HEK293 (cell line): Measurements from ENCODE around the gene SFXN2.
A peak's percentile ranks its signal among the peaks of the same experiment; 100 is the strongest.

Experiments used
- HOXA7 ChIP-seq: sonication (generic); formaldehyde crosslinking; IDR thresholded peaks from 2 replicates; pipeline ENCODE4 v1.8.1; 2022; ENCODE audit warnings: missing genetic modification reagents, borderline replicate concordance
- IKZF3 ChIP-seq: fragments of 450-650 bp; IDR thresholded peaks from 2 replicates; pipeline ENCODE4 v1.5.0; 2018; ENCODE audit warnings: missing biosample characterization, mild to moderate bottlenecking, missing genetic modification characterization, moderate library complexity
- KLF16 ChIP-seq: fragments of 450-650 bp; formaldehyde crosslinking; IDR thresholded peaks from 2 replicates; pipeline ENCODE4 v1.5.1; 2017; ENCODE audit warnings: missing biosample characterization, missing genetic modification characterization
- MYNN ChIP-seq: fragments of 450-650 bp; formaldehyde crosslinking; IDR thresholded peaks from 2 replicates; pipeline ENCODE4 v1.5.1; 2016; ENCODE audit warnings: missing biosample characterization, missing genetic modification characterization, borderline replicate concordance
- OSR2 ChIP-seq: fragments of 450-650 bp; formaldehyde crosslinking; IDR thresholded peaks from 2 replicates; pipeline ENCODE4 v1.5.1; 2016; ENCODE audit warnings: missing biosample characterization, missing genetic modification characterization
- RBAK ChIP-seq: fragments of 450-650 bp; formaldehyde crosslinking; IDR thresholded peaks from 2 replicates; pipeline ENCODE4 v1.5.1; 2016; ENCODE audit warnings: missing biosample characterization, missing genetic modification characterization
- TCF7L2 ChIP-seq: IDR thresholded peaks from 2 replicates; pipeline ENCODE4 v1.6.1; 2011; ENCODE audit warnings: low read depth, mild to moderate bottlenecking, inconsistent platforms, low read length, moderate library complexity, borderline replicate concordance
- ZBTB20 ChIP-seq: fragments of 450-650 bp; formaldehyde crosslinking; IDR thresholded peaks from 2 replicates; pipeline ENCODE4 v1.5.1; 2016; ENCODE audit warnings: missing biosample characterization, missing genetic modification characterization
- ZBTB48 ChIP-seq: fragments of 450-650 bp; formaldehyde crosslinking; IDR thresholded peaks from 2 replicates; pipeline ENCODE4 v1.5.1; 2016; ENCODE audit warnings: missing biosample characterization, missing genetic modification characterization
- ZNF10 ChIP-seq: fragments of 450-650 bp; formaldehyde crosslinking; IDR thresholded peaks from 2 replicates; pipeline ENCODE4 v1.5.1; 2017; ENCODE audit warnings: missing biosample characterization, missing genetic modification characterization
- ZNF114 ChIP-seq: fragments of 450-650 bp; formaldehyde crosslinking; IDR thresholded peaks from 2 replicates; pipeline ENCODE4 v1.5.0; 2017; ENCODE audit warnings: missing biosample characterization, missing genetic modification characterization
- ZNF121 ChIP-seq: fragments of 450-650 bp; formaldehyde crosslinking; IDR thresholded peaks from 2 replicates; pipeline ENCODE4 v1.5.1; 2016; ENCODE audit warnings: missing biosample characterization, missing genetic modification characterization
- ZNF132 ChIP-seq: fragments of 450-650 bp; formaldehyde crosslinking; IDR thresholded peaks from 2 replicates; pipeline ENCODE4 v1.5.1; 2017; ENCODE audit warnings: missing biosample characterization, missing genetic modification characterization, borderline replicate concordance
- ZNF266 ChIP-seq: fragments of 450-650 bp; formaldehyde crosslinking; IDR thresholded peaks from 2 replicates; pipeline ENCODE4 v1.5.1; 2016; ENCODE audit warnings: missing biosample characterization, missing genetic modification characterization, low read depth
- ZNF302 ChIP-seq: fragments of 450-650 bp; formaldehyde crosslinking; IDR thresholded peaks from 2 replicates; pipeline ENCODE4 v1.5.1; 2016; ENCODE audit warnings: missing biosample characterization, missing genetic modification characterization, low read depth
- ZNF426 ChIP-seq: fragments of 450-650 bp; formaldehyde crosslinking; IDR thresholded peaks from 2 replicates; pipeline ENCODE4 v1.5.1; 2017; ENCODE audit warnings: missing biosample characterization, missing genetic modification characterization, mild to moderate bottlenecking, inconsistent platforms, moderate library complexity
- ZNF514 ChIP-seq: fragments of 450-650 bp; formaldehyde crosslinking; IDR thresholded peaks from 2 replicates; pipeline ENCODE4 v1.5.1; 2016; ENCODE audit warnings: missing biosample characterization, missing genetic modification characterization
- ZNF623 ChIP-seq: fragments of 450-650 bp; formaldehyde crosslinking; IDR thresholded peaks from 2 replicates; pipeline ENCODE4 v1.5.1; 2016; ENCODE audit warnings: missing biosample characterization, missing genetic modification characterization
- ZNF629 ChIP-seq: fragments of 450-650 bp; formaldehyde crosslinking; IDR thresholded peaks from 2 replicates; pipeline ENCODE4 v1.5.1; 2017; ENCODE audit warnings: missing biosample characterization, missing genetic modification characterization
- ZNF76 ChIP-seq: fragments of 450-650 bp; formaldehyde crosslinking; IDR thresholded peaks from 2 replicates; pipeline ENCODE4; 2016; ENCODE audit warnings: low read depth, missing biosample characterization, missing genetic modification characterization, borderline replicate concordance
- ZNF830 ChIP-seq: fragments of 450-650 bp; IDR thresholded peaks from 2 replicates; pipeline ENCODE4 v1.5.0; 2018; ENCODE audit warnings: missing biosample characterization, missing genetic modification characterization, low read depth, mild to moderate bottlenecking, moderate library complexity
- ZNF837 ChIP-seq: fragments of 450-650 bp; formaldehyde crosslinking; IDR thresholded peaks from 2 replicates; pipeline ENCODE4 v1.5.1; 2016; ENCODE audit warnings: missing biosample characterization, missing genetic modification characterization
- TF ChIP-seq, protein P1 (sequence below): fragments of 450-650 bp; formaldehyde crosslinking; conservative IDR thresholded peaks from 2 replicates; pipeline ENCODE4 v1.5.1; 2016; ENCODE audit warnings: low read depth, missing biosample characterization, missing genetic modification characterization
- TF ChIP-seq, protein P2 (sequence below): fragments of 450-650 bp; formaldehyde crosslinking; IDR thresholded peaks from 2 replicates; pipeline ENCODE4 v1.5.1; 2016; ENCODE audit warnings: missing biosample characterization, missing genetic modification characterization
- TF ChIP-seq, protein P3 (sequence below): fragments of 450-650 bp; formaldehyde crosslinking; IDR thresholded peaks from 2 replicates; pipeline ENCODE4 v1.5.1; 2017; ENCODE audit warnings: missing biosample characterization, missing genetic modification characterization
- TF ChIP-seq, protein P4 (sequence below): fragments of 450-650 bp; formaldehyde crosslinking; optimal IDR thresholded peaks from 2 replicates; pipeline ENCODE3; 2016; ENCODE audit warnings: missing biosample characterization, mild to moderate bottlenecking, missing genetic modification characterization
- TF ChIP-seq, protein P5 (sequence below): fragments of 450-650 bp; formaldehyde crosslinking; IDR thresholded peaks from 2 replicates; pipeline ENCODE4 v1.5.1; 2017; ENCODE audit warnings: missing biosample characterization, missing genetic modification characterization
- TF ChIP-seq, protein P6 (sequence below): fragments of 450-650 bp; formaldehyde crosslinking; IDR thresholded peaks from 2 replicates; pipeline ENCODE4 v1.5.1; 2016; ENCODE audit warnings: missing biosample characterization, missing genetic modification characterization

The SFXN2 gene

DNA sequence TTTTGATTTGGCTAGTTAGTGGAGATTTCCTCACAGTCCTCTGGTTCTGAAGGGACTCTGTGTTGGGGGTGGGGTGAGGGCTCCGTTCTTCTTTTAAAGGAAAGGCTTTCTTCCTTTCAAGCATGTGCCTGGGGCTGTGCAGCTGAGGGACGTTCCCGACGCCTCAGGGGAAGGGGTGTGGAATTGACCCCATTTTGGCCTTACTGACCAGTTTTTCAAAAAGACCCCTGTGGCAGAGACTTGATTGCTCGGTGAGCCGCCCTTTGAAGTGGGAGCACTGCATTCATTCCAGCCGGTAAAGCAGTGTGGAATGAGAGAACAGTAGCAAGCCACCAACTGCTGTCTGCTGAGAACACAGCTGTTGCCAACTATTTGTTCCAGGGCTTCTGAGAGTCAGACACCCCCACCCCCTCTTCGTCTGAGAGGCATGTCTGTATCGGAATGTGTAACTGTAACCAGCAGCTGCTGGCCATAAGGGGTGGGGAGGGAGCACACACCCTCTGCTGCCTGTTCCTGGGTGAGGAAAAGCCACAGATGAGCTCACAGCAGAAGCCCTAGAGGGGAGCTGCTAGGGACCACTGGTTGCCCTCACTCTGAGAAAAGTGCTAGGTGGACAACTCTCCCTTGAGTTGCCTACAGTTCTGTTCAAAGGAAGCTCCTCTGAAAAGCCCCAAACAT, 62.5 kb downstream of the SFXN2 start (continued):
- TF ChIP-seq ZNF302 (tag by site-specific recombination) (no peak), ZNF837 (tag by site-specific recombination) (no peak), ZNF629 (tag by site-specific recombination) (no peak), ZNF514 (tag by site-specific recombination) (no peak), MYNN (no peak), ZNF114 (tag by site-specific recombination) (no peak), ZNF426 (tag by site-specific recombination) (no peak), KLF16 (no peak), ZNF10 (0 out of 2 replicates have a peak, but pooled peaks have one; percentile 24), OSR2 (tag by site-specific recombination) (peak; percentile 93), ZBTB48 (tag by site-specific recombination) (peak; percentile 67; the same call in 1 of the 2 replicates), ZNF830 (tag by site-specific recombination) (no peak), IKZF3 (tag by site-specific recombination) (no peak), ZNF623 (tag by site-specific recombination) (no peak), ZNF132 (tag by site-specific recombination) (no peak), HOXA7 (CRISPR knock-in tag) (no peak), ZBTB20 (tag by site-specific recombination) (peak; percentile 62; the same call in 1 of the 2 replicates), ZNF266 (tag by site-specific recombination) (no peak), RBAK (tag by site-specific recombination) (no peak), ZNF121 (tag by site-specific recombination) (no peak), ZNF76 (tag by site-specific recombination) (no peak), TCF7L2 (0 out of 2 replicates have a peak, but pooled peaks have one; percentile 36)
- TF ChIP-seq, protein P1, sequence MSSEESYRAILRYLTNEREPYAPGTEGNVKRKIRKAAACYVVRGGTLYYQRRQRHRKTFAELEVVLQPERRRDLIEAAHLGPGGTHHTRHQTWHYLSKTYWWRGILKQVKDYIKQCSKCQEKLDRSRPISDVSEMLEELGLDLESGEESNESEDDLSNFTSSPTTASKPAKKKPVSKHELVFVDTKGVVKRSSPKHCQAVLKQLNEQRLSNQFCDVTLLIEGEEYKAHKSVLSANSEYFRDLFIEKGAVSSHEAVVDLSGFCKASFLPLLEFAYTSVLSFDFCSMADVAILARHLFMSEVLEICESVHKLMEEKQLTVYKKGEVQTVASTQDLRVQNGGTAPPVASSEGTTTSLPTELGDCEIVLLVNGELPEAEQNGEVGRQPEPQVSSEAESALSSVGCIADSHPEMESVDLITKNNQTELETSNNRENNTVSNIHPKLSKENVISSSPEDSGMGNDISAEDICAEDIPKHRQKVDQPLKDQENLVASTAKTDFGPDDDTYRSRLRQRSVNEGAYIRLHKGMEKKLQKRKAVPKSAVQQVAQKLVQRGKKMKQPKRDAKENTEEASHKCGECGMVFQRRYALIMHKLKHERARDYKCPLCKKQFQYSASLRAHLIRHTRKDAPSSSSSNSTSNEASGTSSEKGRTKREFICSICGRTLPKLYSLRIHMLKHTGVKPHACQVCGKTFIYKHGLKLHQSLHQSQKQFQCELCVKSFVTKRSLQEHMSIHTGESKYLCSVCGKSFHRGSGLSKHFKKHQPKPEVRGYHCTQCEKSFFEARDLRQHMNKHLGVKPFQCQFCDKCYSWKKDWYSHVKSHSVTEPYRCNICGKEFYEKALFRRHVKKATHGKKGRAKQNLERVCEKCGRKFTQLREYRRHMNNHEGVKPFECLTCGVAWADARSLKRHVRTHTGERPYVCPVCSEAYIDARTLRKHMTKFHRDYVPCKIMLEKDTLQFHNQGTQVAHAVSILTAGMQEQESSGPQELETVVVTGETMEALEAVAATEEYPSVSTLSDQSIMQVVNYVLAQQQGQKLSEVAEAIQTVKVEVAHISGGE (tag by site-specific recombination) = no peak
- TF ChIP-seq, protein P2, sequence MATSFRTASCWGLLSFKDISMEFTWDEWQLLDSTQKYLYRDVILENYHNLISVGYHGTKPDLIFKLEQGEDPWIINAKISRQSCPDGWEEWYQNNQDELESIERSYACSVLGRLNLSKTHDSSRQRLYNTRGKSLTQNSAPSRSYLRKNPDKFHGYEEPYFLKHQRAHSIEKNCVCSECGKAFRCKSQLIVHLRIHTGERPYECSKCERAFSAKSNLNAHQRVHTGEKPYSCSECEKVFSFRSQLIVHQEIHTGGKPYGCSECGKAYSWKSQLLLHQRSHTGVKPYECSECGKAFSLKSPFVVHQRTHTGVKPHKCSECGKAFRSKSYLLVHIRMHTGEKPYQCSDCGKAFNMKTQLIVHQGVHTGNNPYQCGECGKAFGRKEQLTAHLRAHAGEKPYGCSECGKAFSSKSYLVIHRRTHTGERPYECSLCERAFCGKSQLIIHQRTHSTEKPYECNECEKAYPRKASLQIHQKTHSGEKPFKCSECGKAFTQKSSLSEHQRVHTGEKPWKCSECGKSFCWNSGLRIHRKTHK (tag by site-specific recombination) = no peak
- TF ChIP-seq, protein P3, sequence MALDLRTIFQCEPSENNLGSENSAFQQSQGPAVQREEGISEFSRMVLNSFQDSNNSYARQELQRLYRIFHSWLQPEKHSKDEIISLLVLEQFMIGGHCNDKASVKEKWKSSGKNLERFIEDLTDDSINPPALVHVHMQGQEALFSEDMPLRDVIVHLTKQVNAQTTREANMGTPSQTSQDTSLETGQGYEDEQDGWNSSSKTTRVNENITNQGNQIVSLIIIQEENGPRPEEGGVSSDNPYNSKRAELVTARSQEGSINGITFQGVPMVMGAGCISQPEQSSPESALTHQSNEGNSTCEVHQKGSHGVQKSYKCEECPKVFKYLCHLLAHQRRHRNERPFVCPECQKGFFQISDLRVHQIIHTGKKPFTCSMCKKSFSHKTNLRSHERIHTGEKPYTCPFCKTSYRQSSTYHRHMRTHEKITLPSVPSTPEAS (tag by site-specific recombination) = no peak
- TF ChIP-seq, protein P4, sequence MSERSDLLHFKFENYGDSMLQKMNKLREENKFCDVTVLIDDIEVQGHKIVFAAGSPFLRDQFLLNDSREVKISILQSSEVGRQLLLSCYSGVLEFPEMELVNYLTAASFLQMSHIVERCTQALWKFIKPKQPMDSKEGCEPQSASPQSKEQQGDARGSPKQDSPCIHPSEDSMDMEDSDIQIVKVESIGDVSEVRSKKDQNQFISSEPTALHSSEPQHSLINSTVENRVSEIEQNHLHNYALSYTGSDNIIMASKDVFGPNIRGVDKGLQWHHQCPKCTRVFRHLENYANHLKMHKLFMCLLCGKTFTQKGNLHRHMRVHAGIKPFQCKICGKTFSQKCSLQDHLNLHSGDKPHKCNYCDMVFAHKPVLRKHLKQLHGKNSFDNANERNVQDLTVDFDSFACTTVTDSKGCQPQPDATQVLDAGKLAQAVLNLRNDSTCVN (tag by site-specific recombination) = no peak
- TF ChIP-seq, protein P5, sequence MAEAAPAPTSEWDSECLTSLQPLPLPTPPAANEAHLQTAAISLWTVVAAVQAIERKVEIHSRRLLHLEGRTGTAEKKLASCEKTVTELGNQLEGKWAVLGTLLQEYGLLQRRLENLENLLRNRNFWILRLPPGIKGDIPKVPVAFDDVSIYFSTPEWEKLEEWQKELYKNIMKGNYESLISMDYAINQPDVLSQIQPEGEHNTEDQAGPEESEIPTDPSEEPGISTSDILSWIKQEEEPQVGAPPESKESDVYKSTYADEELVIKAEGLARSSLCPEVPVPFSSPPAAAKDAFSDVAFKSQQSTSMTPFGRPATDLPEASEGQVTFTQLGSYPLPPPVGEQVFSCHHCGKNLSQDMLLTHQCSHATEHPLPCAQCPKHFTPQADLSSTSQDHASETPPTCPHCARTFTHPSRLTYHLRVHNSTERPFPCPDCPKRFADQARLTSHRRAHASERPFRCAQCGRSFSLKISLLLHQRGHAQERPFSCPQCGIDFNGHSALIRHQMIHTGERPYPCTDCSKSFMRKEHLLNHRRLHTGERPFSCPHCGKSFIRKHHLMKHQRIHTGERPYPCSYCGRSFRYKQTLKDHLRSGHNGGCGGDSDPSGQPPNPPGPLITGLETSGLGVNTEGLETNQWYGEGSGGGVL = 0 out of 2 replicates have a peak, but pooled peaks have one; percentile 61
- TF ChIP-seq, protein P6, sequence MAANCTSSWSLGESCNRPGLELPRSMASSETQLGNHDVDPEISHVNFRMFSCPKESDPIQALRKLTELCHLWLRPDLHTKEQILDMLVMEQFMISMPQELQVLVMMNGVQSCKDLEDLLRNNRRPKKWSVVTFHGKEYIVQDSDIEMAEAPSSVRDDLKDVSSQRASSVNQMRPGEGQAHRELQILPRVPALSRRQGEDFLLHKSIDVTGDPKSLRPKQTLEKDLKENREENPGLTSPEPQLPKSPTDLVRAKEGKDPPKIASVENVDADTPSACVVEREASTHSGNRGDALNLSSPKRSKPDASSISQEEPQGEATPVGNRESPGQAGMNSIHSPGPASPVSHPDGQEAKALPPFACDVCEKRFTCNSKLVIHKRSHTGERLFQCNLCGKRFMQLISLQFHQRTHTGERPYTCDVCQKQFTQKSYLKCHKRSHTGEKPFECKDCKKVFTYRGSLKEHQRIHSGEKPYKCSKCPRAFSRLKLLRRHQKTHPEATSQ (tag by site-specific recombination) = no peak
